HG03066 (cell line): Measurements from ENCODE around the gene OPCML.

ENCODE experiments used
- ATAC-seq: cut with Tn5 transposase; IDR thresholded peaks from one replicate; pipeline ENCODE4 v1.9.1; 2021; ENCODE audit warnings: low read depth; ENCODE audit not compliant: unreplicated experiment

The OPCML gene

DNA sequence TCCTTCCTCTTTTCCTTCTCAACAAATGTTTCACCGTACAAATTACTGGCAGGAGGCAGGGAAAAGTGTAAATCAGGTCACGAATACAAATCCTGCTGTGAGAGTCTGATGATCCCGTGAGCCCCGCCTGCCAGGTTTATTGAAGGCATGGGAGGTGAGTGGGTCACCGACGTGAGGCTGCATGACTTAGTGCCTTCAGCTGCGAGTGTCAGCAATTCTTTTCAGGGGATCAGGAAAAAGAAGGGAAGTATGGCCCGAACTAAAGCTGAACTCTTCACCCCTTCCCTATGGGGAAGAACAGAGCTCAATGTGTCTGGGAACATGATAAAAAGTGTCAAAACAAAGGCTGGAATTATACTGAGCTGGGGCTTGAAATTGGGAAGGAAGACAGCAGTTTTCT, 166.2 kb downstream of the OPCML start:
- ATAC-seq: no peak

DNA sequence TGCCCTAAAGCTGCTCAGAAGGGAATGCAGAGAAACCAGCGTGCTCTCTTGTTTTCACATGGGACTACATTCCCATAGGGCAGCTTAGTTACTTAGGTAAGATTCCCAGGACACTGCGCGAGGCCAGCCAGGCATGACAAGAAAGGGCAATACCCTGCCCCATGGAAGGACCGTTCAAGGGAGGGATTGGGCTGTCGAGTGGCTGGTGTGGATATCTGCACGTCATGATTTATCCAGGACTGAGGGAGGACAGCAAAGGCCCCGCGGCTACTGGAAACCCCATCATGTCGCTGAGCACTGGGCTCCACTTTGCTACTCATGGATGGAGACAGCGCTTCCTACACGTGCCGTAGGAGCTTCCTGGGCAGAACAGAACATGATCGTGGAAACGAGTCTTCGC, 169.4 kb downstream of the OPCML start:
- no peak for ATAC-seq

DNA sequence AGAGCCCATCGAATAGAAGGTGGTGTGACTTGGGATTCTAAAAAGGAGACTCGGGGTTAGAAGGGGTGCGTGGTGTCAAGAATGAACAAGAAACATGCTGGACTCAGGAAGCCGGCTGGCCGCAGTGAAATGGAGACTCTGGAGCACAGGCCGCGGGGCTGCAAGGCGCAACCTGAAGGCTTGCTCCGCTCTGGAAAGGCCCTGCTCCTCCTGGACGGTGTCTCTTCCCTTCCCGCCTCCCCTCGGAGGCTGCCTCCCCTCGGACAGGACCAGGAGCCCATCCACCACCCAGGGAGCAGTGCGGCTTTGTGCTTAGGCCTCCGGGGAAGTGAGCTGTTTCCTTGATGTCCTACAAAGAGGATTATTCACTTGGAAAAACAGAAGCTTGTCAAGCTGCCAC, 170.1 kb downstream of the OPCML start:
- ATAC-seq: no peak

DNA sequence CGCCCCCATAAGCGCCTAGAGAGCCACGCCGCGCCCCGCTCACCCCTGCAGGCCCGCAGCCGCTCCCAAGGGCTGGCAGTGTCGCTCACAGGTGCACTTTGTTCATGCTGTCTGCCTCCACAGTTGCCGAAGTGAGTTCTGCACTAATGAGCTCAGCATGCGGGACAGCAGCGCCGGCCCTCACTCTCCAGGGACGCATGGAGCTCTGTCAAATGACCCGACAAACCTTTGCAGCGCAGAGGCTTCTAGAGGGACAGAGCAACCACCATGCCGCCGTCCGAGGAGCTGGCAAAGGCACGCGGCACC, 170.7 kb downstream of the OPCML start:
- no peak for ATAC-seq

DNA sequence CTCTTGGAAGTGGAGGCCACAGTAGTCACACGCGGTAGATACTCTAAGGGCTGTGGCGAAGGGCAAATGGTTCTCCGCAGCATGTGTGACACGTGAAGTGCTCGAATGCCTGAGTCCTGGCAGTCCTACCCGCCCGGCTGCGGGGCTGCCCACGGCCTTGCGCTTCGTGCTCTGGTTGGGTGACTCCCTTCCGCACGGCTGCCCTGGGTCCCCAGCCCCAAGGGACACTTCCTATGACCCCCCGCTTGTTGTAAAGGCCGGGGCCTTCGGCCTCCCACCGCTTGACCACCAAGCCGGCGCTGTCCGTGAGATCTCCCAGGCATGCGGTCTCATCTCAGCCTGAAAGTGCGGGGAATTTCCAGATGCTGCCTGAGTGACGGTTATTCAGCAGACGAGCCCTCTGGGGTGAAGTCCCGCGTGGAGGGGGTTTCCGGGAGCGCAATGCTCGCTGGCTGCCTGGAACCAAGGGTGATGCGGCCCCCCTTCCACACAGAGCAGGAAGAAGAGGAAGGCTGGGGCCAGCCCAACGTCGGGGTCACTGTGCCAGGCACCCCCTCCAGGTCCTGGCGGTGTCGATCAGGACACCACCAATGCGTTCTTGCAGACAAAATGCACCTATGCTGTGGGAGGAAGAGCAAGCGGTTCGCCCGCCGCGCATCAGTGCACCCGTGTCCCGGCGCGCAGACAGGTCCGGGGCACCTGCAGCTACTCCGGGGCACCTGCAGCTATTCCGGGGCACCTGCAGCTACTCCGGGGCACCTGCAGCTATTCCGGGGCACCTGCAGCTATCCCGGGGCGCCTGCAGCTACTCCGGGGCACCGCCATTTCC, 171.2 kb downstream of the OPCML start:
- no peak for ATAC-seq

DNA sequence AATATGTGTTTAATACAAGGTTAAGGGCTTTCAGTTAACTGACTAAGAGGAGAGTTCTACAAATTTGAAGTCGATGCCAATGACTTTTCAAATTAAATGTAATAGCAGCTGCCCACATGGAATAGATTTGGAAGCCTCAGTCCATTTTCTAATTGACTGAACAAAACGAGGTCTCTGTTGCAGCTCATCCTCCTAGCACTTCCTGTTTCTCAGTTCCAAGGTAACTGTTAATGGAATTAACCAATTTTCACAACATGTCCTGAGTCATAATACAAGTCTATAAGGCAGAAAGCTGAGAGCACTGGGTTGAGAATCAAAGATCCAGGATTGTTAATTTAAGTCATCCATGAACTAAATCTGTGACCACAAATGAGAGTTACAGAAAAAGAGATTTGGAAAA, 177.2 kb downstream of the OPCML start:
- ATAC-seq: no peak

DNA sequence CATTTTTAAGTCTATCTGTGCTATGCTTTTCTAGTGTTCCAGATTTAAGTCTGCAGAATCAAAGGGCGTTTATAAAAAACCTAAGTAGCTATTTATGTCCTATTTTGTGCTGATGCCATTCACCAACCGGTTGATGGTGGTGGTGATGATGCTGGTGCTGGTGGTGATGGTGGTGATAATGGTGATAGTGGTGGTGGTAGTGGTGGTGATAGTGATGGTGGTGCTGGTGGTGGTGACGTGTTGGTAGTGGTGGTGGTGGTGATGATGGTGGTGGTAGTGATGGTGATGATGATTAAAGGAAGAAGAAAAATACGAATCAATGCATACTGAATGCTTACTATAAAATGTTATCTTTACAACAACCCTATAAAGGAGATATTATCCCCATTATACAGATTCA, 178.2 kb downstream of the OPCML start:
- ATAC-seq: no peak

DNA sequence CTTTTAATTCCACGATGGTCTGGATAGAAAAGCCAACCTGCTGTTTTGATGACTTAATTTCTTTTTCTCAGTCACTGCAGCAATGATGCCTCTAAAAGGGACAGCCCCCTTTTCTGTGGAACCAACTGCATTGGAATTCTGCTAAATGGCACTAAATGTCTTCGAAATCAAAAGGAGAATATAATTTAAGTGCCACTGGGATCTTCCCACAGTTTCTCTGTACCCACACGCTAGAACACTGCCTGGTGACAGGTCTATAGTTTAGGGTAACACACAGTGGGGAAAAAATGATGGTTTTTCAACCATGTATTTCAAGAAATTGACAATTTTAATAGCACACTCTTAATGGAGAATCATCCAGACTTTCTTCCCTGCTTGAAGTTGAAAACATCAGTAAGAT, 182.3 kb downstream of the OPCML start:
- no peak for ATAC-seq

DNA sequence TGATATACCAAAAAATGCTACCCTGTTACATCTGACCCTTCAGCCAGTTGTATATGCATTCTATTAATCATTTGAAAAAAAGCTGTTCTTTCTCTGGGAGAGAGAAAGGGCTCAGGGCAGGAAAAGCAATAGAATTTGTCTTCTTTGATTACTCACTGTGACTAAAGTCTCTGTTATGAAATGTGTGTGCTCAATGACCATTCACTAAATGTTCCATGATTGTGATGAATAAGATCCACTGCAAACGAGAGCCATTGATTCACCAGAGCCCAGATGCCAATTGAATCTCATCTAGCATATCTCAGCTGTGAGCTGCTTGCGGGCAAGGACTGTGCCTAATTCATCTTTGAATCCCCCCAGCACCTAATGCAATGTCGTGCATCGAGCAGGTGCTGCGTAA, 184.3 kb downstream of the OPCML start:
- no peak for ATAC-seq

DNA sequence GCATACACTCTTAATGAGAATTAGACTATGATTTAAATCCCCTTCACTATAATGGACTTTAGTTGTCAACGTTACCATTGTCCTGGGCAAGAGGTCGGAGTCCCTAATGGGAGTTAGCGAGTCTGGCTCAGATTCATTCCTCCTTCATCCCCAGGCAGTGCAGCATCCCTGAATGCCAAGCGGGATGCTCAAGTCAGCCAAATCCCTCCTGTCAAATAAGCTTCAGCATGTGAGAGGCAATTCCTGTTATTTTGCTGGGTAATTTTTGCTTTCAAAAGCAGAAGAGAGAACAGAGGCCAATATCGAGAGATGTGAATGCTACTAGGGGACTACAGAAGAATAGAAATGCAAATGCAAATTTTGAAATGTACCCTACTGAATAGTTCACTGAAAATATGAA, 186.2 kb downstream of the OPCML start:
- ATAC-seq: no peak

DNA sequence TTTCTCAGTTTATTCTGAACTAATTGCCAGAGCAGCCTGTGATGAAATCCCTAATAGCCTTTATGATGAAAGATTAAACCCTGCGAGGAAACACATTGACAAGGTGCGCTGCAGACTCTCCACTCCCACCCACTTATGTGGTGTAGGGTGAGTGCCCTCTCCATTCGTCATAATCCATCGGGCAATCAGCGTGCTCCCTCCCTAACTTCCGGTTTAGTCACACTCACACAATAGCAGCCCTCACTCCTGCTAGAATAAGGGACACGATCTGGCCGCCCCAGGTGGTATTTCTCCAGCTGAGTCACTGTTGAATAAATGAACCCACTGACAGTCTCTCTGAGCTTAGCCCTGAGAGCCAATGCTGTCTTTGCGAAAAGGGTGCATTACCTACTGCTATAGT, 188.3 kb downstream of the OPCML start:
- no peak for ATAC-seq

DNA sequence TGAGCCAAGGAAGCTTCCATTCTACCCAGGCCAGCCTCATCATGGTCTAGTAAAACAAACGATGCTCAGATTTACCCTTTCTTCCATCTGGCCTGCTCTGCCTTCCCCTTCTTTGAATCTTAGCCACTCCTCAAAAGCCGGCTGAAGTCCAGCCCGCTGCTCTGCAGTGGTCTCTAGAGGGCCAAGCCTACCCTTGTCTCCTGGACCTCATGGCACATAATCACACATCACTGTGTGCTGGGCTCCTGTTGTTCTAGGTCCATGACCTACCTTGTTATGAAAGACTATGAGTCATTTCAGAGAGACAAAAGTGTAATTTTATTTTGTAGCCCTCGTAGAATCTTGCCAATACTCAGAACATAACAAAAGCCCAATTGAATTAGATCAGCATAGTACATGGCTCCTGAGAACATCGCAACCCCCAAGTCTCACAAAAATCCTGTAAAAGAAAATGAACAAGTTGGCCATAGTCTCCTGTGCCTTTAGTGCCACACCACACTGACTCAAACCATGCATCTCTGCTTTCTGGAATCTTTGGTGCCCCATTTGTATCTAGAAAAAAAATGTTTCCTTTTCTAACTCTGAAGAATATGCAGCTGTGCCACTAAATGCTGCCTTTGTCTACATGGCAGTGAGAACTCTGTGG, 192.7 kb downstream of the OPCML start:
- no peak for ATAC-seq

DNA sequence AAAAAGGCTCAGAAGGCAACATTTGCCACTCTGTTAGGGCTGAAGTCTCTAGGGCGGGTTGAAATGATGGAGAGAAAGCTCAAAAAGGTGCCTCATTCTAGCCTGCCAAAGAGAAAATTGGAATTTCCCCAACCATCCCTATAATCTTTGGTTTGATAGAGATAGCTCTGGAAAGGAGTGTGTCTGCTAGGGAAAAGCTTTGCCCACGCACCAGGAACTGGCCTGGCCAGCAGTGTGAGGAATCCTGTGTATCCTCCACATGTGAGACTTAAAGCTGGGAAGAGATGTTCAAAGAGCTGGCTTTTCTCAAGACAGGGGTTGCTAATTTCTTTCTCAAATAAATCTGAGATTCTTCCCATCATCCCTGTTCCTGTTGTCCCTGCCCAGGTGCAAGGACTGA, 193.7 kb downstream of the OPCML start:
- no peak for ATAC-seq

DNA sequence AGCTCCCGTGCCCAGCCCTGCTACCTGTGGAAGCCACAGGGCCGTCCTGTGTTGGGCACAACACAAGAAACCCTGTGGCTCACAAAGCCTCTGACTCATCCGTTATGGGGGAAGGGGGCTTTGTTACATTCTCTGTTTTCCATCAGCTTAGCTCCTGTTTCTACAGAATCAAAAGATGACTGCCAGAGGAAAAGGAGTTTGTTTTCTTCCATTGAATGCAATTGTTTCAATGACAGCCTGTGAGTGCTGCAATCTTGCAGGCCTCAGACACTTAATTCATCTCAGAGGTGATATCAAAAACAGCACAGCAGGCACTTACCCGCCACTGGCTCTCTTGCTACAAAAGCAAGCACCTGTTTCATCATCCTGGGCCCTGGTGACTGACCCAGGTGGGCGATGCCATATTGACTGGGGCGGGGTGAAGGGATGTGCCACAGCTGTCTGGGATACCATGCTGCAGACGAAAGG, 194.3 kb downstream of the OPCML start:
- ATAC-seq: no peak

DNA sequence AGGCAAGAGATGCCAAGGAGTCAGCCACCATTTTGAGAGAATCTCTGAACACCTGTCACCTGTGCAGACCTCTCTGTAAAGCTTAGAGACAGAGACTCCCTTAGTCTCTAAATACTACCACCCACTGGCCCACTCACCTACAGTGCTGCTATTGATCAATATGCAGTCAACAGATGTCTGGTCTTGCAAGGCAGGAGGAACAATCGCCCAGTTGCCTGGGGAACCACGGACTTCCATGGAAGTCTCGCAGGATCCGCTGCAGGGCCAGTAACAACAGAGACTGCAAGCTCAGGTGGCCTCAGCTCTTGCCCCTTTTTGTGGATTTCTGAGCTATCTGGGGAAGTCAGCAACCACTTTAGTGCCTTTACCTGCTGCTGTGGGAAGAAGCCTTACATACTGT, 195.1 kb downstream of the OPCML start:
- no peak for ATAC-seq

DNA sequence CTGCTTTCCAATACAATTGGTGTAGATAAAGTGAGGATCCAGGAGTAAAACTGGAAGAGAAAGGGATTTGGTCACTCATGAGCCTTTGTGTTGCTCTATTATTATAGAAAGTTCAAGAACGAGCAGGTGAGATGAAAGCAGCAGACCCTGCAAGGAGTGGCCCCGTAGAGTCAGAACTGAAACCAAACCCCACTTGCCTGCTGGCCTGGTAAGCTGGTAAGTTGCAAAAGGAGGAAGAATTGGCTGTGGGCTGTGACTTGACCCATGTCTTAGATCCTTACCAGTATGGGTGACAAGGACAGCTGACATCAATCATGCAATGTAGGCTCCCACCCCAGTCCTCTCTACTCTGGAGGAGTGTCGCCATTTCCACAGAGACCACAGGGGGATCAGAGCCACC, 201.3 kb downstream of the OPCML start:
- no peak for ATAC-seq

DNA sequence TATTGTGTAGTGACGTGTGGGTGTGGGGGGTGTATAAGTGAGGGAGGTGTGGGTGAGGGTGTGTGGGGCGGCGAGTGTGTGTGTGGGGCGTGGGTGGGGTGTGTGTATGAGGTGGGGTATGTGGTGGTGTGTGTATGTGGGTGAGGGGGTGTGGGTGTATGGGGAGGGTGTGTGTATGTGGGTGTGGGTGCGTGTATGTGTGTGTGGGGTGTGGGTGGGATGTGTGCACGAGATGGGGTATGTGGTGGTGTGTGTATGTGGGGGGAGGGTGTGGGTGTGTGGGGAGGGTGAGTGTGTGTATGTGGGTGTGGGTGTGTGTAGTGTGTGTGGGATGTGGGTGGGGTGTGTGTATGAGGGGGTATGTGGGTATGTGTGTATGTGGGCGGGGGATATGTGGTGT, 205.5 kb downstream of the OPCML start:
- no peak for ATAC-seq

DNA sequence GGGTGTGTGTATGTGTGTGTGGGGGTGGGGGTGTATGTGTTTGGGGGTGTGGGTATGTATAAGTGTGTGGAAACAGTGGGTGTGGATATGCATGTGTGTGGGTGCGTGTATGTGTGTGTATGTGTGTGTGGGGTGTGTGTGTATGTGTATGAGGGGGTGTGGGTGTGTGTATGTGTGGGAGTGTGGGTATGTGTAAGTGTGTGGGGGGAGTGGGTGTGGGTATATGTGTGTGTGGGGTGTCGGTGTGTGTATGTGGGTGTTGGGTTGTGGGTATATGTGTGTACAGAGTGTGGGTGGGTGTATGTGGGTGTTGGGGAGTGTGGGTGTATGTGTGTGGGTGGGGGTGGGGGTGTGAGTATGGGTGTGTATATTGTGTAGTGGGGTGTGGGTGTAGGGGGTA, 206.0 kb downstream of the OPCML start:
- ATAC-seq: no peak

DNA sequence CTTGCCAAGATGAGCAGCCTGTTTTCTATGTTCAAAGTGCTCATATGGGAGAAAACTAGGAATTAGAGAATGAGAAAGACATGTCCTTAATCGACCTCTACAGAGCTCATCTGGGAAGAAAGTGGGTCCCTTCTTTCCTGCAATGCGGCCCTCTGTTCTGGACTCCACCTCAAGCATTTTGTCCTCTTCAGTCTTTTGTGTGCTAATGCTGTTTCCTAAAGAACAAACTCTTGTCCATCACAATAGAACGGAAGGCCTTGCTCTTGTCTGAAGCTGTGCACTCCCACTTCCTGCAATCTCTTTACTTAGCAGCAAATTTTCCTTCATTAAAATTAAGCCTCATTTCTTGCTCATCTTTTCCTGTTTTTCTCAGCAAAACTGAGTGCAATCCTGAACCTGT, 206.6 kb downstream of the OPCML start:
- ATAC-seq: no peak

DNA sequence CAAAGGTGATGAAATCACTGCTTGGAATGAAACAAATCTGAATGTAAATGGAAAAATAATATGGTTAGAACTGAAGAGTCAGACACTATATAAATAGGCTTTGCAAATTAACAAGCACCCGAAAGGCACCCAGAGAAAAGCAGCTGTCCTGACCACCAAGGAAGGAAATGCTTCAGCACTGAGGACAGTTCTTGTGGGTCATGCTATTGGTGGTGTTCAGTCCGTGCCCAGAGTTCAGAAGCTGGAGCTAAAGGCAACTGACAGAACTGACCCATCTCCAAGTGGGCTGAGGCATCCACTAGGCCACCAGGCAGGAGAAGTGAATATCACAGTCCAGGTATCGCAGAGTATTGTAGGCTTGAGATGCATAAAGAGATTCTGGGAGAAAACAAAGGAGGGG, 208.9 kb downstream of the OPCML start:
- ATAC-seq: no peak

DNA sequence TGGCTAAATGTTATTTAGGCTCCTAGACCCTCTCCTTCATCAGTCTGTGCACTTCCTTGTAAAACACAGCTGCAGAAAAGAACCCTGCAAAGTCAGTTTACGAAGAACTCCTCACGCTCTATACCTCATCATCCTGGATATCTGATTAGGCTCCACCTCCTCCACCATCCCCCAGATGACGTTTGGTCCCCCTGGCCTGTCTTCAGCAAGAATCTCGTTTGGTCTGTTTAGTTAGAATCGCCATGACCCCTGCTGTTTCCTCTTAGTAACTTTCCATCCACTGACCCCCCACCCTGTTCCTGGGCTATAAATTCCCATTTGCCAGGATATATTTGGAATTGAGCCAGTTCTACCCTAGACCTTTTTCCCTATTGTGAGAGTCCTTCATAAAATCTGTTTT, 214.1 kb downstream of the OPCML start:
- ATAC-seq: no peak

DNA sequence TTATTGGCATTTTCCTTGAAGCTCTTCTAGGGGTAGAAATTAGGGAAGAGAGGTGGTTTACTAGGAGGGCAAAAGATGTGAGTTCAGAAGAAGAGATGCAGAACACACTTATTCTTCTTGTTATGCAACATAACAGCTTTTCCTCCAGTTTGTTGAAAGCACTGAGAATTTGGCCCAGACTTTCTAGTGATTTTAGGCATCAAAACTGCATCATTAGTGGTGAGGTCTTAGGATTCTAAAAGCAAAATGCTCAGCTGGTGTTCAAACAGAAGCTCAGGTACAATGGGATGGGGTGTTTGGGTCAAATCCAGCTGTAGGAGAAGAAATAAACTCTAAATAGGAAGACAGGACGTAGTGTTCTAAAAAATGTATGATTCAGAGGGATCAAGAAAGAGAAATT, 221.1 kb downstream of the OPCML start:
- ATAC-seq: no peak

DNA sequence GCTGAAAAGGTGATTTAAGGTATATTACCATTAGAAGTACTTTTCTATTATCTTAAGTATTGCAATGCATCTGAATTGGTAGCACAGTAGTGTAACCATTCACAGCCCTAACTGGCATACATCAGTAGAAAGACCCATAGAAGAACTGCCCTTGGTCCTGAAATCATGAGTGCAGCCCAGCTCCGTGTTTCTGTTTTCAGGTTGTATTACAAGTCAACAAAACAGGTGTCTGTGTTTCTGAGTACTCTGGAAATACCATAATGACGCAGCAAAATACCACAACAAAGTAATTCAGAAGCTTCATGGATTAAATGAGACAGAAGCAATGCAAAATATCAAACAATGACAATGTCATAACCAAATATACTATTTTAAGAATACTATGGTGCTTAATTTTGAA, 226.3 kb downstream of the OPCML start:
- no peak for ATAC-seq
